Caki2 (cell line): Measurements from ENCODE around the gene CTSO. TPM values are rescaled to one million over a fixed set of nuclear protein-coding genes. Genes with fewer than 3 reads are reported as not detected.

Source experiments
- DNase-seq: peaks from one replicate; pipeline ENCODE4 v3.0.0-alpha.2; 2015; ENCODE audit warnings: low read depth
- in situ Hi-C: cut with HindIII; loops from 2 replicates; pipeline ENCODE4 v1.10.0; 2016; ENCODE audit warnings: low sequenced_read_pairs, low pct_unique_long_range_greater_than_20kb, mixed read lengths
- total RNA-seq: library from RNA; depleted of rRNA; stranded (reverse); fragments of >200 nt; shearing (Covaris generic); gene quantifications from 2 replicates; pipeline ENCODE4 v1.2.3, GENCODE V29; 2014; ENCODE audit warnings: low replicate concordance; rRNA removed

The CTSO gene
- total RNA-seq, result 14.2 and 17.0 TPM in 2 replicates

GRCh38 chr4:155953151-155954117, at the start of gene CTSO:
Gene CTSO, minus strand, starts transcription at chr4:155953866. Its CDS starts 19 bp downstream, at chr4:155953847.
- in situ Hi-C loops, result no loop called here
- DNase-seq, result peak; percentile 79

- in situ Hi-C loops, result no loop called here
- no peak for DNase-seq
These were observed 46.8 kb upstream of the CTSO start for GRCh38 chr4:156000491-156000890.

- in situ Hi-C loops, result no loop called here
- no peak for DNase-seq
These were observed 46.1 kb upstream of the CTSO start for GRCh38 chr4:155999725-156000124.

GRCh38 chr4:155995069-155995468, 41.4 kb upstream of the CTSO start:
- DNase-seq, result no peak
- in situ Hi-C loops, result no loop called here

GRCh38 chr4:155984106-155984797, 30.6 kb upstream of the CTSO start:
- no peak for DNase-seq
- in situ Hi-C loops, result no loop called here

- in situ Hi-C loops, result no loop called here
- no peak for DNase-seq
These were observed 29.2 kb upstream of the CTSO start for GRCh38 chr4:155982736-155983385.

GRCh38 chr4:155978810-155979209, 25.1 kb upstream of the CTSO start:
- DNase-seq, result no peak
- in situ Hi-C loops, result no loop called here

- in situ Hi-C loops, result no loop called here
- no peak for DNase-seq
These were observed 21.8 kb upstream of the CTSO start for GRCh38 chr4:155975511-155975910.

GRCh38 chr4:155974996-155975395, 21.3 kb upstream of the CTSO start:
- in situ Hi-C loops, result no loop called here
- peak; percentile 16 for DNase-seq

GRCh38 chr4:155974476-155974749, 20.7 kb upstream of the CTSO start:
- in situ Hi-C loops, result no loop called here
- no peak for DNase-seq

- in situ Hi-C loops, result no loop called here
- DNase-seq, result no peak
These were observed 20.2 kb upstream of the CTSO start for GRCh38 chr4:155973639-155974475.

- in situ Hi-C loops, result no loop called here
These were observed 18.4 kb upstream of the CTSO start for GRCh38 chr4:155972098-155972497.

GRCh38 chr4:155966731-155967395, 13.2 kb upstream of the CTSO start:
- DNase-seq, result no peak
- in situ Hi-C loops, result no loop called here

More at GRCh38 chr4:155972098-155972497, 18.4 kb upstream of the CTSO start:
- no peak for DNase-seq

GRCh38 chr4:155966171-155966570, 12.5 kb upstream of the CTSO start:
- DNase-seq, result no peak
- in situ Hi-C loops, result no loop called here

GRCh38 chr4:155964016-155964891, 10.6 kb upstream of the CTSO start:
- no peak for DNase-seq
- in situ Hi-C loops, result no loop called here

- DNase-seq, result no peak
- in situ Hi-C loops, result no loop called here
These were observed 9.1 kb upstream of the CTSO start for GRCh38 chr4:155962767-155963166.

GRCh38 chr4:155961575-155961974, 7.9 kb upstream of the CTSO start:
- DNase-seq, result no peak
- in situ Hi-C loops, result no loop called here
